ENCODE measurements around the gene SLC17A2.

Gene SLC17A2, protein sequence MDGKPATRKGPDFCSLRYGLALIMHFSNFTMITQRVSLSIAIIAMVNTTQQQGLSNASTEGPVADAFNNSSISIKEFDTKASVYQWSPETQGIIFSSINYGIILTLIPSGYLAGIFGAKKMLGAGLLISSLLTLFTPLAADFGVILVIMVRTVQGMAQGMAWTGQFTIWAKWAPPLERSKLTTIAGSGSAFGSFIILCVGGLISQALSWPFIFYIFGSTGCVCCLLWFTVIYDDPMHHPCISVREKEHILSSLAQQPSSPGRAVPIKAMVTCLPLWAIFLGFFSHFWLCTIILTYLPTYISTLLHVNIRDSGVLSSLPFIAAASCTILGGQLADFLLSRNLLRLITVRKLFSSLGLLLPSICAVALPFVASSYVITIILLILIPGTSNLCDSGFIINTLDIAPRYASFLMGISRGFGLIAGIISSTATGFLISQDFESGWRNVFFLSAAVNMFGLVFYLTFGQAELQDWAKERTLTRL

DNA sequence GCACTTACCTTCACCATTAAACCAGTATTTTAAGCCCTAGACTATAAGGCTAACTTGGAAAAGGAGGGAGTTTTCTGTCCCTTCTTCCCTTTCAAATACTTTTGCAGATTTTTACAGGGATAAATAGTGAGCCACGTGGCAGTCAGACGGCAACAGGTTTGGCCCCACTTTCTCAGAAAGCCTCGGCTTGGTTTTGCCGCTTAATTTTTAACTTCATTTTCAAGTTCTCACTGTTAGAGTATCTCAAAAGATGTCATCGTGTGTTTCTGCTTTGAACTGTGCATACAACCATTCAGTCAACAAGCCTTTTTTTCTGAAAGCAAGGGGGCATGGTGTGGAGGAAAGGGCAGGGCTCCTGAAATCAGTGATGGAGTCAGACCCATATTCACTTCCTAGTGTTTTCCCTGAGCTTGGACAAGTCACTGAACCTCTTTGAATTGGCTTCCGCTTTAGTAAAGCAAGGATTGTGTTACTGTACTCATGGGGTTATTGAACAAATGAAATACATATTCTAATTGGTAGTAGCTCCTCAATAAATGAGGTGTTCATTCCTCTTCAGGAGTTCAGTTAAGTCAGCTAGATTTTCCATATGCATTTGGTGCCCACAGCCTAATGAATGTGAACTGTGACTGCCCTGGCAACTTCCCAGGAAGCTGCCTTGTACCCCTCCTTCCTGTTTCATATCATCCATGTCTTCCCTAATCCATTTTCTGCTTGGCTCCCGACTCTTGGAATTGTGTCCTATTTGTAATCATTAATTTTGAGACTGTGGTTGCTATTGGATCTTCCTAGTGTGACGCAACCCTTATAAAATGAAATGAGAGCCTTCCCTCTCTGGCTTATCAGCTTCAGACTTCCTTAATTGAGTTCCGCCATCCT is at the start of gene SLC17A2:
Gene SLC17A2, minus strand, starts transcription at position 160 of the 879 bp plus-strand sequence. CDS start 4,895 bp downstream, outside the sequence.
- DNase-seq: no peak

DNA sequence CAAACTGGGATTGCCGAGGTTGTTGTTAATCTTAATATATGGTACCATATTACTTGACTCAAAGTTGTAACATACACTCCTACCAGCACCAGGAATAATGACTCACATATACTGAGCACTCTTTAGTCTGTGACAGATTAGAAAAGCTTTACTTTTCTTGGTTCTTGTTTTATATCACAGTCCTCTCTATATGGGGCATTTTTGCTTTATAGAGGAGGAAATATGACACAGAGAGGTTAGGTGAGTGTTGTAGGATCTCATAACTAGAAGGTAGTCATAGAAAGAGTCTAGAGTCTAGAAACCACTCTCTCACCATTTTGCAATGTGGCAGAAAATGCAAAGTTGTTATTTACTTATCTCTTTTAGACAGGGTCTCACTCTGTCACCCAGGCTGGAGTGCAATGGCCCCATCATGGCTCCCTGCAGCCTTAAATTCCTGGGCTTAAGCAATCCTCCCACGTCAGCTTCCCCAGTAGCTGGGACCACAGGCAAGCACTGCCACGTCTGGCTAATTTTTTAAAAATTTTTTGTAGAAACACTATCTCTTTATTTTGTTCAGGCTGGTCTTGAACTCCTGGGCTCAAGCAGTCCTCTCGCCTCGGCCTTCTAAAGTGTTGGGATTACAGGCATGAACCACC is 45.6 kb upstream of the SLC17A2 start:
- no peak overlapping the region for H3K4me3 ChIP-seq (ENCODE audit: low read depth, low read length)
- H3K27me3 ChIP-seq (replicated peaks): no peaks in the 10 kb centered on the region
- no peak for DNase-seq
- H3K27ac ChIP-seq: no peak overlapping the region
- in situ Hi-C loops (cut with HindIII; ENCODE audit: low pct_ligation_motif_present, low sequenced_read_pairs): no loop called here
- peaks cover 50% of the 10 kb centered on the region for H3K36me3 ChIP-seq (replicated peaks)
- TF ChIP-seq, protein P1, sequence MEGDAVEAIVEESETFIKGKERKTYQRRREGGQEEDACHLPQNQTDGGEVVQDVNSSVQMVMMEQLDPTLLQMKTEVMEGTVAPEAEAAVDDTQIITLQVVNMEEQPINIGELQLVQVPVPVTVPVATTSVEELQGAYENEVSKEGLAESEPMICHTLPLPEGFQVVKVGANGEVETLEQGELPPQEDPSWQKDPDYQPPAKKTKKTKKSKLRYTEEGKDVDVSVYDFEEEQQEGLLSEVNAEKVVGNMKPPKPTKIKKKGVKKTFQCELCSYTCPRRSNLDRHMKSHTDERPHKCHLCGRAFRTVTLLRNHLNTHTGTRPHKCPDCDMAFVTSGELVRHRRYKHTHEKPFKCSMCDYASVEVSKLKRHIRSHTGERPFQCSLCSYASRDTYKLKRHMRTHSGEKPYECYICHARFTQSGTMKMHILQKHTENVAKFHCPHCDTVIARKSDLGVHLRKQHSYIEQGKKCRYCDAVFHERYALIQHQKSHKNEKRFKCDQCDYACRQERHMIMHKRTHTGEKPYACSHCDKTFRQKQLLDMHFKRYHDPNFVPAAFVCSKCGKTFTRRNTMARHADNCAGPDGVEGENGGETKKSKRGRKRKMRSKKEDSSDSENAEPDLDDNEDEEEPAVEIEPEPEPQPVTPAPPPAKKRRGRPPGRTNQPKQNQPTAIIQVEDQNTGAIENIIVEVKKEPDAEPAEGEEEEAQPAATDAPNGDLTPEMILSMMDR (IDR thresholded peaks at IDR 0.05; ENCODE audit: low read depth, low read length, missing control alignments): no peak

More for the DNA sequence above, at the start of gene SLC17A2:
- no peaks in the 10 kb centered on the region for H3K27me3 ChIP-seq (replicated peaks)
- in situ Hi-C loops (cut with HindIII; ENCODE audit: low pct_ligation_motif_present, low sequenced_read_pairs): no loop called here
- H3K4me3 ChIP-seq (ENCODE audit: low read depth, low read length): no peak within 1 kb of the TSS
- H3K36me3 ChIP-seq (replicated peaks): no peaks in the 10 kb centered on the region
- H3K27ac ChIP-seq: no peak within 1 kb of the TSS
- TF ChIP-seq, protein P1 (IDR thresholded peaks at IDR 0.05; ENCODE audit: low read depth, low read length, missing control alignments): no peak

DNA sequence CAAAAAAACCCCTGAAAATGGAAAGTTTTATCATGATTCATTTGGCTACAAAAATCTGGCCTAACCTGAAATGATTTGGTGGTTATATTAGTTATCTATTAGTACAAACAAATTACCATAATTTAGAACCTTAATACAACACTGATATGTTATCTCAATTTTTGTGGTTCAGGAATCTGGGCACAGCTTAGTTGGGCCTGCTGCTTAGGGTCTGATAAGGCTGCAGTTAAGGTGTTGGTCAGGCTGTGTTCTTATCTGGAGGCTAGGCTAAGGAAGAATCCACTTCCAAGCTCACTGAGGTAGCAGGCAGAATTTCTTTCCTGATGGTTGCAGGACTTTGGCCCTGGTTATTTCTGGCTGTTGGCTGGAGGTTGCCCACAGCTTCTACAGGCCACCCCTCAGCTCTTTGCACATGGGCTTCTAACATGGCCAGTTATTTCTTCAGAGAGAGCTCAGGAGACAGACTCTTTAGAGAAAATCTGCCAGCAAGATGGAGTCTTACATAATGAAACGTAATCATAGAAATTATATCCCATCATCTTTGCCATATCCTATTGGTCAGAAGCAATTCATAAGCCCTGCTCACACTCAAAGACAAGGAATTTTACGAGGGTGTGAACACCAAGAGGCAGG is 43.5 kb upstream of the SLC17A2 start:
- H3K4me3 ChIP-seq (ENCODE audit: low read depth, low read length): no peak overlapping the region
- peaks cover 64% of the 10 kb centered on the region for H3K36me3 ChIP-seq (replicated peaks)
- H3K27me3 ChIP-seq (replicated peaks): no peaks in the 10 kb centered on the region
- in situ Hi-C loops (cut with HindIII; ENCODE audit: low pct_ligation_motif_present, low sequenced_read_pairs): no loop called here
- no peak for DNase-seq
- TF ChIP-seq, protein P1 (IDR thresholded peaks at IDR 0.05; ENCODE audit: low read depth, low read length, missing control alignments): no peak
- H3K27ac ChIP-seq: no peak overlapping the region

DNA sequence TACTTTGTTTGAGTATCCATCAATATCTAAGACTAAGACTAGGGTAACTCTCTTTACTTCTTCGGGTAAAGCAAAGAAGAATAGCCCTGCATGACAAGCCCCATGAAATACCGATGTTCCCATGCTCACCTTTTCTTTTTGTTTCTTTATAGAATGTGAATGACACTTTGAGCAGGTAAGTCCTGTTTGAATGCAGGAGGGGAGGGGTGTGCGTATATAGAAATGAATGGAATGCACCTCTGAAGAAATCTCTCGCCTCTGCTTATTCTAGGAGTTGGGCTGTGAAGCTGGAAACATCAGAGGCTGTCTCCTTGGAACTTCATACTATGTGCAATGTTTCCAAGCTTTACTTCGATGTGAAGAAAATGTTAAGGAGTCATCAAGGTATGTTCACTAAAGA is 42.4 kb upstream of the SLC17A2 start:
- Histone ChIP-seq H3K4me3 (ENCODE audit: low read depth, low read length) (no peak overlapping the region), H3K27ac (no peak overlapping the region), H3K27me3 (replicated peaks) (no peaks in the 10 kb centered on the region), H3K36me3 (replicated peaks) (peaks cover 68% of the 10 kb centered on the region)
- DNase-seq: no peak
- in situ Hi-C loops (cut with HindIII; ENCODE audit: low pct_ligation_motif_present, low sequenced_read_pairs): no loop called here
- TF ChIP-seq, protein P1 (IDR thresholded peaks at IDR 0.05; ENCODE audit: low read depth, low read length, missing control alignments): no peak

DNA sequence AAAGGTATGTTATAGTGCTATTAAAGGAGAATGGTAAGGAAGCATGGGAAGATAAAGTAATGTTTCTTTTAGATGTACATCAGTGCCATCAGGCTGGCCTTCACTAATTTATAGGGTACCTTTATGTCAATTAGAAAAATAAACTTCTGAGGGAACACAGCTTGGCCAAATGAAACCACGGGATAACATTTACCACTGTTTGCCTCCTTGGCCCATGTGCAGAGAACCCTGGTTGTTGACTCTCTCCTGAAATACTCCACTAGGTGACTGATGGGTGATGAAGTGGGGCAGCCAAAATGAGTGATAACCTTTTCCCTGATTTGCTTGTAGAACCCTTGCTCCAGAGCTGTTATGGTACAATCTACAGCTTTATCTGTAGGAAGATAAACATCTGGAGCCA is 41.6 kb upstream of the SLC17A2 start:
- in situ Hi-C loops (cut with HindIII; ENCODE audit: low pct_ligation_motif_present, low sequenced_read_pairs): no loop called here
- no peaks in the 10 kb centered on the region for H3K27me3 ChIP-seq (replicated peaks)
- H3K4me3 ChIP-seq (ENCODE audit: low read depth, low read length): no peak overlapping the region
- peak overlapping the region; percentile 65 for H3K27ac ChIP-seq
- no peak for DNase-seq
- TF ChIP-seq, protein P1 (IDR thresholded peaks at IDR 0.05; ENCODE audit: low read depth, low read length, missing control alignments): no peak
- peaks cover 70% of the 10 kb centered on the region for H3K36me3 ChIP-seq (replicated peaks)

Measured in brain microvascular endothelial cell (primary cell).